Tibial nerve (tissue), 3 donors: Measurements from ENCODE around the gene MYO7A.

ENCODE experiments used
- CTCF ChIP-seq, 5 experiments: fragments of 200-600 bp in 3 of 5; fragments of 450-650 bp in 2 of 5; sonication (generic) in 3 of 5; IDR thresholded peaks; one replicate each; pipeline ENCODE4 v1.5.1; 2016 to 2019; ENCODE audit warnings: antibody characterized with exemption in 5 of 5, mild to moderate bottlenecking in 3 of 5, moderate library complexity in 2 of 5
- POLR2A ChIP-seq, 2 donors: fragments of 450-650 bp; IDR thresholded peaks; one replicate each; pipeline ENCODE4 v1.6.1; 2017; ENCODE audit warnings: antibody characterized with exemption in 2 of 2, mild to moderate bottlenecking in 2 of 2, moderate library complexity in 2 of 2

GRCh38 chr11:77181799-77182541, 53.9 kb downstream of the MYO7A start:
- TF ChIP-seq POLR2A (IDR thresholded peaks at IDR 0.05) (no peak), CTCF (IDR thresholded peaks at IDR 0.05) (no peak)
